ENCODE data around the gene ZMAT1. TPM values are rescaled to one million over a fixed set of nuclear protein-coding genes. Genes with fewer than 3 reads are reported as not detected.
A peak's percentile ranks its signal among the peaks of the same experiment; 100 is the strongest.
"Not testable (repeated sequence)": the region's sequence is repeated elsewhere in the genome, so short reads cannot be mapped to it uniquely, and the experiment has no call there.

ZMAT1 gene
- total RNA-seq (ENCODE audit: low replicate concordance): 1.6 and 4.7 TPM in 2 replicates
- long read RNA-seq: 0 reads

GRCh38 chrX:101931488-101932248, at the start of gene ZMAT1:
TSS of gene ZMAT1 (minus strand) at chrX:101932027. CDS start at chrX:101932008, 19 bp downstream.
- TF ChIP-seq, protein P1, sequence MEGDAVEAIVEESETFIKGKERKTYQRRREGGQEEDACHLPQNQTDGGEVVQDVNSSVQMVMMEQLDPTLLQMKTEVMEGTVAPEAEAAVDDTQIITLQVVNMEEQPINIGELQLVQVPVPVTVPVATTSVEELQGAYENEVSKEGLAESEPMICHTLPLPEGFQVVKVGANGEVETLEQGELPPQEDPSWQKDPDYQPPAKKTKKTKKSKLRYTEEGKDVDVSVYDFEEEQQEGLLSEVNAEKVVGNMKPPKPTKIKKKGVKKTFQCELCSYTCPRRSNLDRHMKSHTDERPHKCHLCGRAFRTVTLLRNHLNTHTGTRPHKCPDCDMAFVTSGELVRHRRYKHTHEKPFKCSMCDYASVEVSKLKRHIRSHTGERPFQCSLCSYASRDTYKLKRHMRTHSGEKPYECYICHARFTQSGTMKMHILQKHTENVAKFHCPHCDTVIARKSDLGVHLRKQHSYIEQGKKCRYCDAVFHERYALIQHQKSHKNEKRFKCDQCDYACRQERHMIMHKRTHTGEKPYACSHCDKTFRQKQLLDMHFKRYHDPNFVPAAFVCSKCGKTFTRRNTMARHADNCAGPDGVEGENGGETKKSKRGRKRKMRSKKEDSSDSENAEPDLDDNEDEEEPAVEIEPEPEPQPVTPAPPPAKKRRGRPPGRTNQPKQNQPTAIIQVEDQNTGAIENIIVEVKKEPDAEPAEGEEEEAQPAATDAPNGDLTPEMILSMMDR (conservative IDR thresholded peaks at IDR 0.05): no peak
- DNase-seq (ENCODE audit: extremely low spot score, unreplicated experiment): peak; percentile 84
- Mint-ChIP-seq H3K4me1 (ENCODE audit: unreplicated experiment) (no peaks in the 10 kb centered on the region), H3K27ac (peak within 1 kb of the TSS; percentile 76), H3K4me3 (peak within 1 kb of the TSS; percentile 87), H3K9me3 (peaks cover 4% of the 10 kb centered on the region), H3K36me3 (no peaks in the 10 kb centered on the region), H3K27me3 (no peaks in the 10 kb centered on the region)

- Mint-ChIP-seq H3K4me1 (ENCODE audit: unreplicated experiment) (no peaks in the 10 kb centered on the region), H3K9me3 (no peaks in the 10 kb centered on the region), H3K27me3 (no peaks in the 10 kb centered on the region), H3K27ac (no peak overlapping the region), H3K36me3 (no peaks in the 10 kb centered on the region), H3K4me3 (no peak overlapping the region)
- no peak for DNase-seq (ENCODE audit: extremely low spot score, unreplicated experiment)
- TF ChIP-seq, protein P1 (conservative IDR thresholded peaks at IDR 0.05): no peak
These were observed 45.3 kb upstream of the ZMAT1 start for GRCh38 chrX:101977106-101977505.

GRCh38 chrX:101973066-101973465, 41.2 kb upstream of the ZMAT1 start:
- Mint-ChIP-seq H3K4me3 (no peak overlapping the region), H3K36me3 (no peaks in the 10 kb centered on the region), H3K4me1 (ENCODE audit: unreplicated experiment) (no peaks in the 10 kb centered on the region), H3K9me3 (no peaks in the 10 kb centered on the region), H3K27ac (no peak overlapping the region), H3K27me3 (no peaks in the 10 kb centered on the region)
- TF ChIP-seq, protein P1 (conservative IDR thresholded peaks at IDR 0.05): no peak
- no peak for DNase-seq (ENCODE audit: extremely low spot score, unreplicated experiment)

- not testable (repeated sequence) for DNase-seq (ENCODE audit: extremely low spot score, unreplicated experiment); H3K36me3 Mint-ChIP-seq; H3K27me3 Mint-ChIP-seq; H3K4me1 Mint-ChIP-seq (ENCODE audit: unreplicated experiment); H3K4me3 Mint-ChIP-seq; H3K9me3 Mint-ChIP-seq; H3K27ac Mint-ChIP-seq
These were observed 33.2 kb upstream of the ZMAT1 start for GRCh38 chrX:101964923-101965539.

DNA sequence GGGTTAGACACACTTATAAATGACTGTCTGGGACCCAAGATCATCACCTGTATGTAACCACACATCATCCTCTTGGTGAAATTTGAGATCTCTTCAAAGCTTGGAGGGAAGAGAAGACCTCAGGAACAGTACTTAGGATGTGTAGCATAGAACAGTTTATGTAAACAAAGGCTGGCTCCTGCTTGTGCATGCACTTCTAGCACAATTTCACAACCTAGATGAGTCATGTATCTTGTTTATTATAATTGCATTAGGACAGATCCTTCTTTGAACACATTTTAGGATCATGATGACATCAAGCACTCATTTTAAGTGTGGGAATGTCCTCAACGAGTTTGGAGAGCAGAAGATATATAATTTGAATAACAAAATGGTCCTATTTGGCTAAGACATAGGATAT, 26.3 kb upstream of the ZMAT1 start:
- H3K4me3 Mint-ChIP-seq: no peak overlapping the region
- no peak overlapping the region for H3K27ac Mint-ChIP-seq
- H3K27me3 Mint-ChIP-seq: no peaks in the 10 kb centered on the region

More for the DNA sequence above, 26.3 kb upstream of the ZMAT1 start:
- no peaks in the 10 kb centered on the region for H3K9me3 Mint-ChIP-seq
- DNase-seq (ENCODE audit: extremely low spot score, unreplicated experiment): no peak
- H3K4me1 Mint-ChIP-seq (ENCODE audit: unreplicated experiment): no peaks in the 10 kb centered on the region
- no peaks in the 10 kb centered on the region for H3K36me3 Mint-ChIP-seq
- TF ChIP-seq, protein P1 (conservative IDR thresholded peaks at IDR 0.05): no peak

All from type B pancreatic cell (in vitro differentiated cells).